COLO668 (cell line): ENCODE measurements around the gene FMO5.

Experiments
- DNase-seq: peaks from one replicate; lab custom pipeline; 2025; ENCODE audit not compliant: unreplicated experiment; lab: John Stamatoyannopoulos, UW

Gene FMO5

DNA sequence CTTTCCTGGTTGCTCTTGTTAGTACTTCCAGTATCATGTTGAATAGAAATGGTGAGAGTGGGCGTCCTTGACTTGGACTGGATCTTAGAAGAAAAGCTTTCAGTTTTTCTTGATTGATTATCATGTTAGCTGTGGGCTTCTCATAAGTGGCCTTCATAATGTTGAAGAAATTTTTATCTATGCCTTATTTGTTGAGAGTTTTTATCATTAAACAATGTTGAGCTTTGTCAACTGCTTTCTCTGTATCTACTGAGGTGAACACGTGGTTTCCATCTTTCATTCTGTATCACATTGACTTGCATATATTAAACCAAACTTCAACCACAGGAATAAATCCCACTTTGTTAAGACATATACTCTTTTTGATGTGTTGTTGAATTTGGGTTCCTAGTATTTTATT lies 82.3 kb downstream of the FMO5 start:
- DNase-seq, result no peak
